WERI-Rb-1 (cell line): Measurements from ENCODE around the gene P2RX2.

Source experiments
- DNase-seq: peaks from one replicate; pipeline ENCODE4 v3.0.0-alpha.2; 2020
- H3K27ac ChIP-seq: fragments of 250-450 bp; sonication (Bioruptor Pico); 2 replicates; pipeline ENCODE4 v1.5.1; 2020; ENCODE audit warnings: mild to moderate bottlenecking, moderate library complexity
- H3K27me3 ChIP-seq: fragments of 250-450 bp; sonication (Bioruptor Pico); 2 replicates; pipeline ENCODE4 v1.5.1; 2021; ENCODE audit warnings: mild to moderate bottlenecking, low read depth, moderate library complexity; ENCODE audit not compliant: insufficient read depth, severe bottlenecking
- H3K36me3 ChIP-seq: fragments of 250-450 bp; sonication (Bioruptor Pico); 2 replicates; pipeline ENCODE4 v1.5.1; 2020; ENCODE audit warnings: mild to moderate bottlenecking, moderate library complexity
- H3K4me3 ChIP-seq: 2 replicates; pipeline ENCODE4 v1.5.1; 2011; ENCODE audit warnings: low read depth, mild to moderate bottlenecking, control low read depth, low read length
- H3K9me3 ChIP-seq: fragments of 250-450 bp; sonication (Bioruptor Pico); 2 replicates; pipeline ENCODE4 v1.5.1; 2021; ENCODE audit warnings: mild to moderate bottlenecking, moderate library complexity; ENCODE audit not compliant: severe bottlenecking
- CTCF ChIP-seq: IDR thresholded peaks from 2 replicates; pipeline ENCODE4 v1.5.1; 2011; ENCODE audit warnings: low read depth, mild to moderate bottlenecking, control low read depth, inconsistent platforms, low read length

Gene P2RX2

GRCh38 chr12:132620113-132620898 is 1.7 kb downstream of the P2RX2 start:
- Histone ChIP-seq H3K9me3 (peaks cover 11% of the 10 kb centered on the region), H3K4me3 (no peak overlapping the region), H3K27ac (no peak overlapping the region), H3K36me3 (peaks cover 26% of the 10 kb centered on the region), H3K27me3 (peaks cover 21% of the 10 kb centered on the region)
- no peak for TF ChIP-seq CTCF
- DNase-seq = no peak

- peaks cover 14% of the 10 kb centered on the region for H3K27me3 ChIP-seq
- no peak overlapping the region for H3K4me3 ChIP-seq
- H3K27ac ChIP-seq = no peak overlapping the region
- no peak for TF ChIP-seq CTCF
- DNase-seq = no peak
- H3K9me3 ChIP-seq = peaks cover 11% of the 10 kb centered on the region
- peaks cover 34% of the 10 kb centered on the region for H3K36me3 ChIP-seq
Measured at GRCh38 chr12:132620899-132621656, 2.5 kb downstream of the P2RX2 start.

GRCh38 chr12:132621657-132622435 is 3.3 kb downstream of the P2RX2 start:
- TF ChIP-seq CTCF = no peak
- no peak overlapping the region for H3K27ac ChIP-seq

GRCh38 chr12:132622437-132623071 is 4.0 kb downstream of the P2RX2 start:
- peak overlapping the region; percentile 20; the same call in 1 of the 2 replicates for H3K27ac ChIP-seq

More at GRCh38 chr12:132621657-132622435, 3.3 kb downstream of the P2RX2 start:
- H3K4me3 ChIP-seq = no peak overlapping the region
- peaks cover 12% of the 10 kb centered on the region for H3K27me3 ChIP-seq
- H3K36me3 ChIP-seq = peaks cover 37% of the 10 kb centered on the region
- no peak for DNase-seq
- H3K9me3 ChIP-seq = peaks cover 4% of the 10 kb centered on the region

More at GRCh38 chr12:132622437-132623071, 4.0 kb downstream of the P2RX2 start:
- no peak for DNase-seq
- Histone ChIP-seq H3K27me3 (peaks cover 4% of the 10 kb centered on the region), H3K4me3 (no peak overlapping the region), H3K9me3 (no peaks in the 10 kb centered on the region), H3K36me3 (peaks cover 41% of the 10 kb centered on the region)
- no peak for TF ChIP-seq CTCF
